Loucy (cell line): ENCODE results near the gene FZD8.

Experiments used
- CTCF ChIP-seq: fragments of 200-600 bp; sonication (generic); conservative IDR thresholded peaks from 2 replicates; pipeline ENCODE4 v1.5.1; 2014; ENCODE audit warnings: mild to moderate bottlenecking, antibody characterized with exemption, low read length
- EZH2phosphoT487 ChIP-seq: fragments of 200-600 bp; IDR thresholded peaks from 2 replicates; pipeline ENCODE4 v1.6.1; 2018; ENCODE audit warnings: antibody characterized with exemption, mild to moderate bottlenecking, moderate library complexity, borderline replicate concordance

GRCh38 chr10:35667971-35668370 is 25.9 kb upstream of the FZD8 start:
- TF ChIP-seq CTCF = no peak
- no peak for TF ChIP-seq EZH2phosphoT487
